ENCODE results near the gene DGCR6L. TPM values are rescaled to one million over a fixed set of nuclear protein-coding genes. Genes with fewer than 3 reads are reported as not detected.
A peak's percentile ranks its signal among the peaks of the same experiment; 100 is the strongest.
"Not testable (repeated sequence)": the region's sequence is repeated elsewhere in the genome, so short reads cannot be mapped to it uniquely, and the experiment has no call there.

DGCR6L gene
- total RNA-seq, 1 donor from 2014 or later: 35.8 TPM

DNA sequence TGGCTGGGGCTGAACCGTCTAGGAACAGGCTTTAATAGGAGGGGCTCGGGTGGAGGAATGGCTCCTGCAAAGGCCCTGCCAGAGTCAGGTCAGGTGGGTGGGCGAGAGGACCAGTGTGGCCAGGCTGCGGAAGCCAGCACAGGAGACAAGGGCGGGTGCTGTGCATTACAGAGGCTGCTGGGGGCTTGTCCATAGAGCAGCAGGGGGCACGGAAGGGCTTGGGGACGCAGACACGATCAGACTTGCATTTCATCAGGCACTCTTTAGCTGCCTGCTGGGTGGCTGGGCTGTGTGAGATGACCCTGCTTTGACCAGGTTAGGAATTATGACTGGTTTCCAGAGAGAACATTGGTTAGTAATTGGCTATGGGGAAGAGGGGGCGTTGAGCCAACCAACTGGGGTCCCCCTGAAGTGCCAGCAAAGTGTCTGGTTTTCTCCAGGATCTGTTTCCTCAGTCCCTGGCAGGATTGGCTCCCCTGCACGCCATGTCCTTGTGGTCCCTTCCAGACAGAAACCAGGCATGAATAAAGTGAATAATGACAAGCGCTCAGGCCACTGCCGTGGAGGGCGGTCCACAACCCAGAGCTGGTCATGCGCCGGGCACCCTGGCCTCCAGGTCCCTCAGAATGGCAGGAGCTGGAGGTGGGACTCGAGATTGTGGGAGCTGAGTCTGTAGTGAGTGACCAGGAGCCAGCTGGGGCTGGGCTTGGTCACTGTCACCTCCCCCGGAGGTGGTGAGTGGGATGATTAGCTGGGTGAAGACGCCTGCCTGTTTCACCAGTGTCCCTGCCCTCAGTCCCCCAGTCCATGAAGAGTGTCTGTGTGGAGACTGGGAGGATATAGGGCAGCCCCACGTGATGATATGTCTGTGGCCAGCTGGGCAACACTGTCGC, 1.0 kb upstream of the DGCR6L start:
- H3K36me3 ChIP-seq; H3K9me3 ChIP-seq; H3K27me3 ChIP-seq; intact Hi-C loops (cut with DNase I): not testable (repeated sequence)
- DNase-seq: peak; percentile 51
- peak overlapping the region; percentile 77 for H3K27ac ChIP-seq
- peaks cover 21% of the 10 kb centered on the region for H3K4me1 ChIP-seq
- H3K4me3 ChIP-seq: peak overlapping the region; percentile 98
- ATAC-seq: peak; percentile 5

DNA sequence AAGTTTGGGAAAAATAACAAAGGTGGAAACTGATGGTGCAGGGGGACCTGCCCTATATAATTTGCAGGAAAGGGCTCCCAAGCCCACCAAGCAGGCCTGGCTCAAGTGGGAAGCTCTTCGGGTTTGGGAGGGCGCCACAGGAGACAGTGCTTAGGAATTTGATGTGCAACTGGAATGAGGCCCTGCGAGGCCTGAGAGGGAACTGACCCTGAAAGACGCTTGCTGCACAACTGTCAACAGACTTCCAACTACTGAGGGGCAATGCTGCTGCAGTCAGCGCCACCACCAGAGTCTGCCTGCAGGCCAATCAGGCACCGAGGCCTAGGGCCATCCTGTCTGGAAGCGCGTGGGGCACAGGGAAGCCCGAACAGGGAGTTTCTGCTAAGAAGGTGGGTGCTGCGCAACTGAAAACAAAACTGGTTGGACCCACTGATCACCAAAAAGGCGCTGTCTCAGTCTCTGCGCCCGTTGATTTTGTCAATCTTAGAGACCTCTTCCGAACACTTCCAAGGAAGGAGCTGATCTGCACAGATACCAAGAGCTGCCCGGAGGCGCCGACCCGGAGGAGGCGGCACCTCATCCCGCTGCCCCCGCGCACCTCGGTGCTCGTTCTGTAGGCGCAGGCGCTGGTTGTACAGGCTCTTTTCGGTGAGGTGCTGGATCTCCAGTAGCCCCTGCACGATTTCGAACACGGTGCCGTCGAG, 667 bp downstream of the DGCR6L start:
- TF ChIP-seq, protein P1, sequence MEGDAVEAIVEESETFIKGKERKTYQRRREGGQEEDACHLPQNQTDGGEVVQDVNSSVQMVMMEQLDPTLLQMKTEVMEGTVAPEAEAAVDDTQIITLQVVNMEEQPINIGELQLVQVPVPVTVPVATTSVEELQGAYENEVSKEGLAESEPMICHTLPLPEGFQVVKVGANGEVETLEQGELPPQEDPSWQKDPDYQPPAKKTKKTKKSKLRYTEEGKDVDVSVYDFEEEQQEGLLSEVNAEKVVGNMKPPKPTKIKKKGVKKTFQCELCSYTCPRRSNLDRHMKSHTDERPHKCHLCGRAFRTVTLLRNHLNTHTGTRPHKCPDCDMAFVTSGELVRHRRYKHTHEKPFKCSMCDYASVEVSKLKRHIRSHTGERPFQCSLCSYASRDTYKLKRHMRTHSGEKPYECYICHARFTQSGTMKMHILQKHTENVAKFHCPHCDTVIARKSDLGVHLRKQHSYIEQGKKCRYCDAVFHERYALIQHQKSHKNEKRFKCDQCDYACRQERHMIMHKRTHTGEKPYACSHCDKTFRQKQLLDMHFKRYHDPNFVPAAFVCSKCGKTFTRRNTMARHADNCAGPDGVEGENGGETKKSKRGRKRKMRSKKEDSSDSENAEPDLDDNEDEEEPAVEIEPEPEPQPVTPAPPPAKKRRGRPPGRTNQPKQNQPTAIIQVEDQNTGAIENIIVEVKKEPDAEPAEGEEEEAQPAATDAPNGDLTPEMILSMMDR (IDR thresholded peaks at IDR 0.05): no peak
- H3K27ac ChIP-seq: peak overlapping the region; percentile 77
- intact Hi-C loops (cut with DNase I): no loop called here
- peaks cover 21% of the 10 kb centered on the region for H3K4me1 ChIP-seq
- H3K9me3 ChIP-seq: no peaks in the 10 kb centered on the region
- DNase-seq: peak; percentile 61
- H3K4me3 ChIP-seq: peak overlapping the region; percentile 98
- H3K36me3 ChIP-seq: no peaks in the 10 kb centered on the region
- H3K27me3 ChIP-seq: no peaks in the 10 kb centered on the region
- ATAC-seq: no peak

DNA sequence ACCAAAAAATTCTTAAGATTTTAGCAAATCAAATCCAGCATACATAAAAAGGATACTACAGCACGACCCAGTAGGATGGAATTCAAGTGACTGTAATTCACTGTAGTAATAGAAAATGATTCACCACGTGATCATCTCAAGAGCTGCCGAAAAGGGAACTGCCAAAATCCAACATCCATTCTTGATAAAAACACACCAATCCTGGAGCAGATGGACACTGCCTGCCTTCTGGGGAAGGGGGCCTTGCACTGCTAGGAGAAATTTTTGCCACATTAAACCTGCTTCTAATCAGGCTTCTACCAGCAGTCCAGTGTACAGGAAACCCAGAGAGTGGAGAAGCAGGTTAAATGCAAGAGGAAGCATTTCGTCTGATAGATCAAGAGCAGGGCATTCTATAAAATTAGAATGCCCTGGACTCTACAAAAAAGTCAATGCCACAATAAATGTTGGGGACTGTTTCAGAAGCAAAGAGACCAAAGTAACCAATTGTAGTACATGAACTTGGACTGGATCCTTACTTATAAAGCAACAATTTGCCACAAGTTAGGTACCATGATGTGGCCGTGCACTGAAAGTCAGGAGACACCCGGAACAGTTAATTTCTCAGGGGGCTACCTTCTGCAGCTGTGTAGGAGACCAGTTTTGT, 1.7 kb downstream of the DGCR6L start:
- ATAC-seq; DNase-seq; H3K4me3 ChIP-seq; H3K9me3 ChIP-seq; intact Hi-C loops (cut with DNase I); H3K27me3 ChIP-seq; H3K27ac ChIP-seq; H3K36me3 ChIP-seq: not testable (repeated sequence)
- H3K4me1 ChIP-seq: peaks cover 21% of the 10 kb centered on the region

DNA sequence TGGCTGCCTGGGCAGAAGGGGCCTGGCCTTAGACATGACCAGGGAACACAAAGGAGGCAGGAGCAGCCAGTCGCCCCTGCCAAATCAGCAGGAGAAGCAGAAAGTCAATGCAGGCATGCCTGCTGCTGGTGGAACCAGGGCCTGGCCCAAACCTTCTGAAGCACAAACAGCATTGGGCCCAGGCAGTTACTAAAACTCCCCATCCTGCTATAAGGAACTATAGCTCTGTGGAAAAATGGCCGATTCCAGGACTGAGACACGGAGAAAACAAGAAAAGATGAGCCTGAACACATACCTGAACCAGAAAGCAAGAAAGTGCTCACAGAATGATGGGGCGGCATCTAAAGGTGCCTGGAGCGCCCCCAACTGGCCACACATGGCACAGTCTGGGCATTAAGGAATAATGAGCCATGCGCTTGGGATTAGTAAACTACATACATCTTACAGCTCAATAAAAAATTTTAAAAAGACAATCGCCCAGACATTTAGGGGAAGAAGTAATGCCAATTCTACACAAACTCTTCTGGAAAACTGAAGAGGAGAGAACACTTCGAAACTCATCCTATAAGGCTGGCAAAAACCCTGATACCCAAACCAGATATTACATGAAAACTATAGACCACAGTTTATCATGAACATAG, 2.3 kb downstream of the DGCR6L start:
- H3K4me3 ChIP-seq; H3K36me3 ChIP-seq; intact Hi-C loops (cut with DNase I); H3K9me3 ChIP-seq; H3K27ac ChIP-seq; H3K27me3 ChIP-seq; ATAC-seq: not testable (repeated sequence)
- peak; percentile 57 for DNase-seq
- TF ChIP-seq, protein P1 (IDR thresholded peaks at IDR 0.05): peak; percentile 52
- H3K4me1 ChIP-seq: peaks cover 21% of the 10 kb centered on the region

DNA sequence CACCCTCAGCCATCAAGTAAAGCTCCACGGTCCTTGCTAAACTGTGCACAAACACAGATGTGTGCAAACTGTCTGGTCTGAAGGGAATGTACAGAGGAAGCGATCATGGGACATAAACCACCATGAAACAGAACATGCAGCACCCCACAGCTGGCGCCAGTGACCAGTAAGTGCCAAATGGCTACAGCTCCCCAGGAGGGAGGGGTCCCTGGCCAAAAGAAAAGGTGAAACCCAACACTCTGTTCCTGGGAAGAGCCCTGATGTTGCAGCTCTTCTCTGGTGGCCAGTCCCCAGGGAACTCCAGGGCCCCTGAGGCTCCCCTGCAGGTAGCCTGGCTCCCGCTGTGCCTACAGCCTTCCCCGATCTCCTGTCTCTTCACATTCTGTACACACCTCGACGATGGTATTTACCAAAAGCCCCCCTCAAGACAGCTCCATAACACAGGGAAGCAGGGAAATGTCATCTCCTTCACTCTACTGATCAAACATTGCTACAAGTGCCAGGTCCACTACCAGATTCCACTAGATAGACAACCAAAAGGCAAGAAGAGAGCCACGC, 2.9 kb downstream of the DGCR6L start:
- intact Hi-C loops (cut with DNase I): no loop called here
- ATAC-seq (no peak), DNase-seq (no peak)
- Histone ChIP-seq H3K9me3 (no peaks in the 10 kb centered on the region), H3K4me1 (peaks cover 21% of the 10 kb centered on the region), H3K27ac (no peak overlapping the region), H3K27me3 (no peaks in the 10 kb centered on the region), H3K36me3 (no peaks in the 10 kb centered on the region), H3K4me3 (no peak overlapping the region)
- TF ChIP-seq, protein P1 (IDR thresholded peaks at IDR 0.05): no peak

DNA sequence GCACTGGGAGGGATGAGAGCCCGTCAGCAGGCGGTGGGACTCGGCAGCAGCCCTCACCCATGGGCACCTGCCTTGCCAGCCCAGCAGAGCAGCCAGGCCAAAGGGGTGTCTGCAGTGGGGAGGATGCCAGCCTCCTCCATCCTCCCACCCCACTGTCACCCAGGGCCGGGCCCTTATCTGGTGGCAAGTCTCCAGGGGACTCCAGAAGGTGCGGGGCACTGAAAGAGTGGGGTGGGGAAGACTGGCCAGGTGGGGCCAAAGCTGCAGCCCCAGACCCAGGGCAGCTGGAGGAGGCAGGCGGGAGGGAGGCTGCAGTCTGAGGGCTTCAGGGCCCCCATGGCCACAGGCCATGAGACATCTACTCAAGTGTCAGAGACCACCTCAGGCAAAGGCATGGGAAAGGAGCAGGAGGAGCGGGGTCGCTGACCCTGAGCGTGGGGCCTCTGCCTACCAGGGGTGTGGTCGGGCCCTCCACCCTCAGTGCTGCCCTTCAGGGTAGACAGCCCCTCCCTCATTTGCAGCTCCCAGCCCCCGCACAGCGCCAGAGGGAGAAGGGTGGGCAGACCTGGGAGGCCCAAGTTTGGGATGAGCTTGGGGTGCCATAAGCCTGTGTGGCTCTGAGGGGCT, 3.5 kb downstream of the DGCR6L start:
- ATAC-seq (no peak), DNase-seq (peak; percentile 60)
- Histone ChIP-seq H3K4me3 (no peak overlapping the region), H3K36me3 (no peaks in the 10 kb centered on the region), H3K27ac (no peak overlapping the region), H3K4me1 (peaks cover 19% of the 10 kb centered on the region), H3K9me3 (no peaks in the 10 kb centered on the region), H3K27me3 (no peaks in the 10 kb centered on the region)
- TF ChIP-seq, protein P1 (IDR thresholded peaks at IDR 0.05): no peak
- intact Hi-C loops (cut with DNase I): no loop called here

Data from upper lobe of right lung (tissue), 1 donor.